CD14-positive monocyte (primary cell): Measurements from ENCODE around the gene PCBP3. TPM values are rescaled to one million over a fixed set of nuclear protein-coding genes. Genes with fewer than 3 reads are reported as not detected.

ENCODE experiments used
- DNase-seq, 3 donors: peaks; one replicate each; pipeline ENCODE4 v3.0.0-alpha.2; 2011 to 2022
- H2AFZ ChIP-seq: 2 replicates; pipeline ENCODE4 v1.6.0; 2012; ENCODE audit warnings: mild to moderate bottlenecking, low read depth, low read length, inconsistent platforms; ENCODE audit not compliant: insufficient read depth, poor library complexity, severe bottlenecking
- H3K27ac ChIP-seq, 2 donors: 1 replicate in 1 of 2; 2 replicates in 1 of 2; pipeline ENCODE4 v1.5.1; 2012 to 2013; ENCODE audit warnings: low read length in 2 of 2, control low read depth in 1 of 2, inconsistent platforms in 1 of 2, low read depth in 1 of 2, mild to moderate bottlenecking in 1 of 2
- H3K27me3 ChIP-seq, 2 donors: one replicate each; pipeline versions ENCODE4 v1.6.0 to v1.6.1; 2011 to 2013; ENCODE audit warnings: low read length in 2 of 2; ENCODE audit not compliant: control insufficient read depth in 2 of 2, insufficient read depth in 2 of 2
- H3K36me3 ChIP-seq, 2 donors: replicated peaks in 1 of 2; 1 replicate in 1 of 2; 2 replicates in 1 of 2; pipeline versions ENCODE4 v1.5.1 to v1.6.1; 2012 to 2013; ENCODE audit warnings: low read length in 2 of 2, control low read depth in 1 of 2, inconsistent platforms in 1 of 2, mild to moderate bottlenecking in 1 of 2; ENCODE audit not compliant: insufficient read depth in 2 of 2, control insufficient read depth in 1 of 2
- H3K4me1 ChIP-seq, 2 donors: 1 replicate in 1 of 2; 2 replicates in 1 of 2; pipeline versions ENCODE4 v1.5.1 to v1.6.1; 2012 to 2013; ENCODE audit warnings: low read length in 2 of 2, control low read depth in 1 of 2, inconsistent platforms in 1 of 2, mild to moderate bottlenecking in 1 of 2, moderate library complexity in 1 of 2; ENCODE audit not compliant: insufficient read depth in 2 of 2, control insufficient read depth in 1 of 2
- H3K4me2 ChIP-seq: replicated peaks from 2 replicates; pipeline ENCODE3; 2012; ENCODE audit warnings: low read length, moderate library complexity, mild to moderate bottlenecking; ENCODE audit not compliant: poor library complexity, severe bottlenecking; ENCODE audit errors: extremely low read depth
- H3K4me3 ChIP-seq, 3 experiments: fragments of 200-600 bp in 1 of 3; sonication (generic) in 1 of 3; replicated peaks in 1 of 3; 1 replicate in 2 of 3; 2 replicates in 1 of 3; pipeline ENCODE4 v1.5.1; 2011 to 2013; ENCODE audit warnings: low read length in 3 of 3, mild to moderate bottlenecking in 3 of 3, control low read depth in 2 of 3, low read depth in 2 of 3, inconsistent platforms in 1 of 3, moderate library complexity in 1 of 3
- H3K79me2 ChIP-seq: 2 replicates; pipeline ENCODE4 v1.6.0; 2012; ENCODE audit warnings: mild to moderate bottlenecking, control low read depth, inconsistent platforms, low read length, moderate library complexity; ENCODE audit not compliant: insufficient read depth
- H3K9ac ChIP-seq: 2 replicates; pipeline ENCODE4 v1.6.0; 2017; ENCODE audit warnings: low read length, mild to moderate bottlenecking; ENCODE audit not compliant: insufficient read depth, poor library complexity, severe bottlenecking
- H3K9me3 ChIP-seq, 2 donors: replicated peaks in 1 of 2; 1 replicate in 1 of 2; 2 replicates in 1 of 2; pipeline versions ENCODE4 v1.5.1 to v1.6.1; 2012 to 2013; ENCODE audit warnings: low read length in 2 of 2, control low read depth in 1 of 2; ENCODE audit not compliant: control insufficient read depth in 1 of 2, insufficient read depth in 1 of 2
- H4K20me1 ChIP-seq: 2 replicates; pipeline ENCODE4 v1.6.0; 2012; ENCODE audit warnings: mild to moderate bottlenecking, low read length, control low read depth, moderate library complexity; ENCODE audit not compliant: insufficient read depth
- H3K27ac Mint-ChIP-seq, 7 donors: one replicate each; pipeline ENCODE4 v1.8.0; 2020; ENCODE audit warnings: mild to moderate bottlenecking in 7 of 7, mixed read lengths in 7 of 7, moderate library complexity in 6 of 7, inconsistent platforms in 2 of 7
- H3K27me3 Mint-ChIP-seq, 3 donors: one replicate each; pipeline ENCODE4 v1.8.0; 2021 to 2022; ENCODE audit warnings: low read depth in 3 of 3, mild to moderate bottlenecking in 3 of 3, mixed read lengths in 3 of 3, moderate library complexity in 3 of 3, inconsistent platforms in 1 of 3
- H3K36me3 Mint-ChIP-seq, 2 donors: one replicate each; pipeline ENCODE4 v1.8.0; 2020; ENCODE audit warnings: mixed read lengths in 2 of 2, inconsistent platforms in 1 of 2, mild to moderate bottlenecking in 1 of 2
- H3K4me1 Mint-ChIP-seq: one replicate; pipeline ENCODE4 v1.8.0; 2020; ENCODE audit warnings: mild to moderate bottlenecking, mixed read lengths
- H3K4me3 Mint-ChIP-seq, 2 donors: one replicate each; pipeline ENCODE4 v1.8.0; 2020; ENCODE audit warnings: mild to moderate bottlenecking in 2 of 2, mixed read lengths in 2 of 2, moderate library complexity in 1 of 2
- H3K9me3 Mint-ChIP-seq, 7 donors: one replicate each; pipeline ENCODE4 v1.8.0; 2020 to 2022; ENCODE audit warnings: mixed read lengths in 7 of 7, mild to moderate bottlenecking in 6 of 7, moderate library complexity in 6 of 7, inconsistent platforms in 2 of 7
- WGBS: methylation state at CpG from one replicate; pipeline ENCODE4 v1.1.5; 2013; ENCODE audit warnings: missing lambda C conversion rate; ENCODE audit not compliant: insufficient coverage; 5-methylcytosine and 5-hydroxymethylcytosine counted together
- intact Hi-C, 2 donors: fragments of 100-400 bp; cut with micrococcal nuclease; formaldehyde crosslinking; loops; one replicate each; pipeline versions ENCODE4 v1.15.0 to v1.15.1; 2023
- polyA plus RNA-seq, 3 donors: library from polyadenylated mRNA; depleted of rRNA in 1 of 3; unstranded in 2 of 3; stranded (reverse) in 1 of 3; fragments of 300-500 nt in 2 of 3; fragments of >200 nt in 1 of 3; fragmentation: Illumina TruSeq in 2 of 3; gene quantifications; 1 replicate in 2 of 3; 2 replicates in 1 of 3; pipeline ENCODE4 v1.2.3, GENCODE V29; 2012 to 2021
- TF ChIP-seq, protein P1 (sequence below): fragments of 200-600 bp; IDR thresholded peaks from one replicate; pipeline ENCODE4 v1.8.0; 2022; ENCODE audit warnings: antibody characterized with exemption, mild to moderate bottlenecking

The PCBP3 gene
- polyA plus RNA-seq, 3 donors = 0.34 to 0.49 TPM; not detected in 1

GRCh38 chr21:45939521-45940045 is 296.1 kb downstream of the PCBP3 start:
- no peak overlapping the region for H2AFZ ChIP-seq
- Mint-ChIP-seq H3K4me3 (no peak overlapping the region), H3K36me3 (no peaks in the 10 kb centered on the region), H3K9me3 (peaks cover 12 to 52% (median 20%) of the 10 kb centered on the region in 7 donors), H3K27ac (no peak overlapping the region), H3K27me3 (peaks cover 0 to 5% (median 0%) of the 10 kb centered on the region in 3 donors), H3K4me1 (no peaks in the 10 kb centered on the region)
- H3K4me1 ChIP-seq = no peaks in the 10 kb centered on the region
- TF ChIP-seq, protein P1, sequence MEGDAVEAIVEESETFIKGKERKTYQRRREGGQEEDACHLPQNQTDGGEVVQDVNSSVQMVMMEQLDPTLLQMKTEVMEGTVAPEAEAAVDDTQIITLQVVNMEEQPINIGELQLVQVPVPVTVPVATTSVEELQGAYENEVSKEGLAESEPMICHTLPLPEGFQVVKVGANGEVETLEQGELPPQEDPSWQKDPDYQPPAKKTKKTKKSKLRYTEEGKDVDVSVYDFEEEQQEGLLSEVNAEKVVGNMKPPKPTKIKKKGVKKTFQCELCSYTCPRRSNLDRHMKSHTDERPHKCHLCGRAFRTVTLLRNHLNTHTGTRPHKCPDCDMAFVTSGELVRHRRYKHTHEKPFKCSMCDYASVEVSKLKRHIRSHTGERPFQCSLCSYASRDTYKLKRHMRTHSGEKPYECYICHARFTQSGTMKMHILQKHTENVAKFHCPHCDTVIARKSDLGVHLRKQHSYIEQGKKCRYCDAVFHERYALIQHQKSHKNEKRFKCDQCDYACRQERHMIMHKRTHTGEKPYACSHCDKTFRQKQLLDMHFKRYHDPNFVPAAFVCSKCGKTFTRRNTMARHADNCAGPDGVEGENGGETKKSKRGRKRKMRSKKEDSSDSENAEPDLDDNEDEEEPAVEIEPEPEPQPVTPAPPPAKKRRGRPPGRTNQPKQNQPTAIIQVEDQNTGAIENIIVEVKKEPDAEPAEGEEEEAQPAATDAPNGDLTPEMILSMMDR = no peak
- no peak for DNase-seq
- H3K9me3 ChIP-seq = peaks cover 15 to 28% of the 10 kb centered on the region in 2 donors
- intact Hi-C loops = no loop called here
- no peak overlapping the region for H3K4me3 ChIP-seq
- no peaks in the 10 kb centered on the region for H3K36me3 ChIP-seq
- no peak overlapping the region for H3K4me2 ChIP-seq
- no peaks in the 10 kb centered on the region for H4K20me1 ChIP-seq
- H3K27ac ChIP-seq = no peak overlapping the region
- no peaks in the 10 kb centered on the region for H3K79me2 ChIP-seq
- H3K9ac ChIP-seq = no peak overlapping the region
- H3K27me3 ChIP-seq = no peaks in the 10 kb centered on the region
- WGBS = 97% methylated on average over 14 of the region's 15 CpGs

- 95% methylated on average over 14 of the region's 20 CpGs for WGBS
- H3K27me3 Mint-ChIP-seq = peaks cover 0 to 4% (median 0%) of the 10 kb centered on the region in 3 donors
- H4K20me1 ChIP-seq = no peaks in the 10 kb centered on the region
Measured at GRCh38 chr21:45940091-45940490, 296.6 kb downstream of the PCBP3 start.

More at GRCh38 chr21:45940091-45940490, 296.6 kb downstream of the PCBP3 start:
- Histone ChIP-seq H3K9me3 (peaks cover 15 to 23% of the 10 kb centered on the region in 2 donors), H2AFZ (no peak overlapping the region), H3K9ac (no peak overlapping the region), H3K27me3 (no peaks in the 10 kb centered on the region), H3K4me2 (no peak overlapping the region), H3K27ac (no peak overlapping the region), H3K4me3 (no peak overlapping the region), H3K36me3 (no peaks in the 10 kb centered on the region), H3K79me2 (no peaks in the 10 kb centered on the region), H3K4me1 (no peaks in the 10 kb centered on the region)
- TF ChIP-seq, protein P1 = no peak
- Mint-ChIP-seq H3K27ac (no peak overlapping the region), H3K36me3 (no peaks in the 10 kb centered on the region), H3K4me3 (no peak overlapping the region), H3K9me3 (peaks cover 9 to 47% (median 15%) of the 10 kb centered on the region in 7 donors), H3K4me1 (no peaks in the 10 kb centered on the region)
- intact Hi-C loops = no loop called here
- DNase-seq = no peak
